ENCODE data around the gene HOXB7.

The HOXB7 gene

GRCh38 chr17:48583708-48584222 is 27.1 kb downstream of the HOXB7 start:
- no peak for DNase-seq (ENCODE audit: low read depth in 3 of 3, low spot score in 1 of 3)

- DNase-seq (ENCODE audit: low read depth in 3 of 3, low spot score in 1 of 3): no peak
Observed at GRCh38 chr17:48582750-48583069, 28.1 kb downstream of the HOXB7 start.

GRCh38 chr17:48579760-48580554 is 30.9 kb downstream of the HOXB7 start:
- no peak for DNase-seq (ENCODE audit: low read depth in 3 of 3, low spot score in 1 of 3)

- DNase-seq (ENCODE audit: low read depth in 3 of 3, low spot score in 1 of 3): no peak
Observed at GRCh38 chr17:48579471-48579759, 31.4 kb downstream of the HOXB7 start.

- no peak for DNase-seq (ENCODE audit: low read depth in 3 of 3, low spot score in 1 of 3)
Observed at GRCh38 chr17:48578616-48579470, 32.0 kb downstream of the HOXB7 start.

GRCh38 chr17:48577946-48578615 is 32.7 kb downstream of the HOXB7 start, which contains the start of gene HOXB4:
TSS of gene HOXB4 (minus strand) at chr17:48578350. CDS start at chr17:48578319, 31 bp downstream.
- DNase-seq (ENCODE audit: low read depth in 3 of 3, low spot score in 1 of 3): peak in 1 of 3 donors; percentile 13

GRCh38 chr17:48577330-48577945 is 33.4 kb downstream of the HOXB7 start:
- no peak for DNase-seq (ENCODE audit: low read depth in 3 of 3, low spot score in 1 of 3)

- no peak for DNase-seq (ENCODE audit: low read depth in 3 of 3, low spot score in 1 of 3)
Observed at GRCh38 chr17:48576479-48577309, 34.1 kb downstream of the HOXB7 start.

GRCh38 chr17:48575673-48576478 is 34.9 kb downstream of the HOXB7 start:
- DNase-seq (ENCODE audit: low read depth in 3 of 3, low spot score in 1 of 3): no peak

- no peak for DNase-seq (ENCODE audit: low read depth in 3 of 3, low spot score in 1 of 3)
Observed at GRCh38 chr17:48575066-48575582, 35.7 kb downstream of the HOXB7 start.

- DNase-seq (ENCODE audit: low read depth in 3 of 3, low spot score in 1 of 3): no peak
Observed at GRCh38 chr17:48574505-48575065, 36.2 kb downstream of the HOXB7 start.

GRCh38 chr17:48571826-48572417 is 38.9 kb downstream of the HOXB7 start:
- DNase-seq (ENCODE audit: low read depth in 3 of 3, low spot score in 1 of 3): no peak

GRCh38 chr17:48571024-48571818 is 39.6 kb downstream of the HOXB7 start:
- no peak for DNase-seq (ENCODE audit: low read depth in 3 of 3, low spot score in 1 of 3)

- DNase-seq (ENCODE audit: low read depth in 3 of 3, low spot score in 1 of 3): no peak
Observed at GRCh38 chr17:48570325-48571023, 40.3 kb downstream of the HOXB7 start.

GRCh38 chr17:48569674-48570324 is 41.0 kb downstream of the HOXB7 start:
- no peak for DNase-seq (ENCODE audit: low read depth in 3 of 3, low spot score in 1 of 3)

GRCh38 chr17:48569240-48569582 is 41.6 kb downstream of the HOXB7 start:
- DNase-seq (ENCODE audit: low read depth in 3 of 3, low spot score in 1 of 3): no peak
